Spleen (tissue), 11 donors: ENCODE results near the gene HOXB4. TPM values are rescaled to one million over a fixed set of nuclear protein-coding genes. Genes with fewer than 3 reads are reported as not detected.
A peak's percentile ranks its signal among the peaks of the same experiment; 100 is the strongest.

Experiments used
- DNase-seq: peaks from one replicate; pipeline ENCODE4 v3.0.0-alpha.2; 2020
- H3K27ac ChIP-seq, 8 donors: fragments of 200-600 bp; sonication (generic) in 7 of 8; 1 replicate in 4 of 8; 2 replicates in 4 of 8; pipeline versions ENCODE4 v1.5.0 to v1.8.0; 2016 to 2021; ENCODE audit warnings: inconsistent platforms in 4 of 8, mild to moderate bottlenecking in 4 of 8, moderate library complexity in 1 of 8
- H3K27me3 ChIP-seq, 7 donors: fragments of 200-600 bp; sonication (generic) in 6 of 7; replicated peaks in 1 of 7; 1 replicate in 4 of 7; 2 replicates in 3 of 7; pipeline versions ENCODE4 v1.5.0 to v1.8.0; 2016 to 2021; ENCODE audit warnings: inconsistent platforms in 3 of 7, mild to moderate bottlenecking in 1 of 7
- H3K36me3 ChIP-seq, 6 donors: fragments of 200-600 bp; sonication (generic) in 5 of 6; 1 replicate in 4 of 6; 2 replicates in 2 of 6; pipeline versions ENCODE4 v1.5.0 to v1.8.0; 2016 to 2021; ENCODE audit warnings: inconsistent platforms in 2 of 6
- H3K4me1 ChIP-seq, 6 donors: fragments of 200-600 bp; sonication (generic) in 5 of 6; 1 replicate in 3 of 6; 2 replicates in 3 of 6; pipeline versions ENCODE4 v1.5.0 to v1.8.0; 2016 to 2021; ENCODE audit warnings: inconsistent platforms in 3 of 6
- H3K4me3 ChIP-seq, 8 donors: fragments of 200-600 bp; sonication (generic) in 7 of 8; 1 replicate in 4 of 8; 2 replicates in 4 of 8; pipeline versions ENCODE4 v1.5.0 to v1.8.0; 2016 to 2021; ENCODE audit warnings: inconsistent platforms in 4 of 8, mild to moderate bottlenecking in 4 of 8, moderate library complexity in 2 of 8
- H3K9me3 ChIP-seq, 8 donors: fragments of 200-600 bp; sonication (generic) in 7 of 8; 1 replicate in 4 of 8; 2 replicates in 4 of 8; pipeline versions ENCODE4 v1.5.0 to v1.8.0; 2016 to 2021; ENCODE audit warnings: inconsistent platforms in 4 of 8
- CTCF ChIP-seq, 11 experiments: fragments of 200-600 bp in 7 of 11; fragments of 450-650 bp in 4 of 11; sonication (generic) in 4 of 11; IDR thresholded peaks in 8 of 11; conservative IDR thresholded peaks in 3 of 11; 1 replicate in 7 of 11; 2 replicates in 4 of 11; pipeline versions ENCODE4 v1.4.0 to v1.8.0; 2016 to 2021; ENCODE audit warnings: antibody characterized with exemption in 11 of 11, inconsistent platforms in 4 of 11, mild to moderate bottlenecking in 1 of 11
- POLR2A ChIP-seq, 3 donors: fragments of 450-650 bp; IDR thresholded peaks; one replicate each; pipeline ENCODE4 v1.5.1; 2017; ENCODE audit warnings: antibody characterized with exemption in 3 of 3, mild to moderate bottlenecking in 1 of 3
- POLR2AphosphoS5 ChIP-seq, 3 donors: sonication (generic); formaldehyde crosslinking; IDR thresholded peaks; one replicate each; pipeline ENCODE4 v1.5.1; 2017; ENCODE audit warnings: antibody characterized with exemption in 3 of 3
- WGBS, 5 donors: extraction: QIAGEN DNeasy Blood & Tissue Kit in 3 of 5; methylation state at CpG; one replicate each; pipeline versions ENCODE4 v1.1.5 to v1.1.7; 2013 to 2018; 5-methylcytosine and 5-hydroxymethylcytosine counted together
- intact Hi-C: fragments of 100-400 bp; cut with DNase I; formaldehyde crosslinking; loops from one replicate; pipeline ENCODE4 v1.15.0; 2023; ENCODE audit warnings: low total_unique reads
- polyA plus RNA-seq, 3 donors: library from polyadenylated mRNA; stranded (reverse); fragments of 200-250 nt; gene quantifications; one replicate each; pipeline ENCODE4 v1.2.1, GENCODE V29; 2013
- total RNA-seq, 7 donors: library from RNA; depleted of rRNA in 3 of 7; stranded (reverse); fragments of >200 nt in 3 of 7; fragmentation: NEBNext Ultra II Directional in 4 of 7; extraction: Animal tissue kit (Norgen Biotek cat#: 25700) in 4 of 7; gene quantifications; one replicate each; pipeline versions ENCODE4 v1.1.0 to v1.2.1, GENCODE V29; 2016 to 2021
- donor health status: healthy with polysubstance abuse.
- donor health status: DM: no; HTN: no; CAD: no; lungs with moderate emphysema.
- donor health status: DM: no; HTN: no; CAD: no.
- donor health status: Bipolar disorder and iron deficiency.
- donor health status: healthy.
- donor health status: DM: no; HTN: no; CAD: no.
- donor health status: DM: yes; HTN: yes; CAD: no.

The HOXB4 gene
- total and polyA plus RNA-seq, 10 donors = 1.9 to 6.4 (median 2.7) TPM

- DNase-seq = no peak
- Histone ChIP-seq H3K27me3 (peaks cover 13 to 100% (median 85%) of the 10 kb centered on the region in 7 donors), H3K9me3 (no peaks in the 10 kb centered on the region), H3K27ac (peak overlapping the region in 2 of 8 donors; percentile 24 to 80), H3K36me3 (no peaks in the 10 kb centered on the region), H3K4me1 (peaks cover 14 to 59% (median 49%) of the 10 kb centered on the region in 6 donors), H3K4me3 (peak overlapping the region; percentile 45 to 85 (median 66))
- 3 to 11% (median 8%) methylated on average over 33 to 36 of the region's 36 CpGs for WGBS, 5 donors
- intact Hi-C loops = loop anchor here (10.0 kb wide), 1 partner anchor 457 kb away; no protein-coding TSS in a partner anchor
- no peak for TF ChIP-seq CTCF (IDR thresholded peaks at IDR 0.05 in 8 of 11, conservative IDR thresholded peaks at IDR 0.05 in 3 of 11)
- no peak for TF ChIP-seq POLR2A (IDR thresholded peaks at IDR 0.05)
- no peak for TF ChIP-seq POLR2AphosphoS5 (IDR thresholded peaks at IDR 0.05)
Measured at GRCh38 chr17:48611681-48612455, 33.7 kb upstream of the HOXB4 start.

- intact Hi-C loops = loop anchor here (10.0 kb wide), 1 partner anchor 456 kb away; no protein-coding TSS in a partner anchor
- peak overlapping the region in 5 of 8 donors; percentile 63 to 80 (median 67) for H3K27ac ChIP-seq
- H3K36me3 ChIP-seq = no peaks in the 10 kb centered on the region
- peaks cover 8 to 100% (median 82%) of the 10 kb centered on the region in 7 donors for H3K27me3 ChIP-seq
- DNase-seq = no peak
- 1 to 3% (median 1%) methylated on average over 22 of the region's 22 CpGs for WGBS, 5 donors
- peak overlapping the region; percentile 45 to 85 (median 66) for H3K4me3 ChIP-seq
- TF ChIP-seq POLR2A (IDR thresholded peaks at IDR 0.05) = no peak
- no peak for TF ChIP-seq CTCF (IDR thresholded peaks at IDR 0.05 in 8 of 11, conservative IDR thresholded peaks at IDR 0.05 in 3 of 11)
- no peak for TF ChIP-seq POLR2AphosphoS5 (IDR thresholded peaks at IDR 0.05)
- H3K4me1 ChIP-seq = peaks cover 14 to 59% (median 49%) of the 10 kb centered on the region in 6 donors
- H3K9me3 ChIP-seq = no peaks in the 10 kb centered on the region
Measured at GRCh38 chr17:48611213-48611612, 33.1 kb upstream of the HOXB4 start.

DNA sequence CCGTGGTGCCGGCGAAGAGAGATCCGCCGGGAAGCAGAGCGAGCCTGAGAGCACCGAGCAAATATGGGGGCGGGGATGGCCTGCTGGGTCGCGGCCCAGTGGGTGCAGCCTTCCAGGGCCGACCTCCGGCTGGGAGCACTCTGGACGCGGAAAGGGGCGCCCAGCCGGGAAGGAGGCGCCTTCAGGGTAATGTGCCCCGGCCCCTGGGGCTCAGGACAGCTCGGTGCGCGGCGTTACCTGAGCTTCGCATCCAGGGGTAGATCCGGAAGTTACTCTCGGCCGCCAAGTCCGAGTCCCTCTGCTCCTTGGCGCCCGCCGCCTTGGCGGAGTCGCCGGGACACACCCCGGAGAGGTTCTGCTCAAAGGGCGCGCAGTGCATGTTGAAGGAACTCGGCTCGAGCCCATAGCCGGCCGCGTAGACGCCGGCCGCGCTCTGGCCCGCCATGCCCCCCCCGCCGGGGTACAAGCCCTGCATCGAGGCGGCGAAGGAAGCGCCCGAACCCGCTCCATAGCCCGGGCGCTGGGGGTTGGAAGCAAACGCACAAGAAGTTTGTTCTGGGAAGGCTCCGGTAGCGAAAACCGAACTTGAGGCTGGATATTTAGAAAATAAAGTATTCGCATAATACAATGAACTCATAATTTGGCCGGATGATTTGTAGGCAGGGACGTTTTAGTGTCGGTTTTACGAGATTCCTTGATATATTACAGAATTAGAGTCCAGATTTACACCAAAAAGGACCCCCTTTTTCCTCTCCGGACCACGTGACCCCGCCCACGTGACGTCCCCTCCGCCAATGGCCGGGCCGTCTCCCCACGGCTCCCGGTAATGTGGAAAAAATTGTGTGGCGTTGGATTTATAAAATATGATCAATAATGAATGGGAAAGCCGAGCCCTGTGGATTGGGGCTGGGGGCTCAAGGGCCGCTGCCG is 32.4 kb upstream of the HOXB4 start, which contains the start of gene HOXB7:
Gene HOXB7 (minus strand): TSS at position 736 of the 930 bp plus-strand sequence. CDS start 99 bp downstream, at position 637.
- Histone ChIP-seq H3K27me3 (peaks cover 4 to 100% (median 80%) of the 10 kb centered on the region in 7 donors), H3K36me3 (no peaks in the 10 kb centered on the region), H3K4me1 (peaks cover 14 to 59% (median 49%) of the 10 kb centered on the region in 6 donors), H3K9me3 (no peaks in the 10 kb centered on the region), H3K27ac (peak within 1 kb of the TSS in 7 of 8 donors; percentile 38 to 80 (median 65)), H3K4me3 (peak within 1 kb of the TSS; percentile 45 to 85 (median 66))
- intact Hi-C loops = loop anchor here (10.0 kb wide), 1 partner anchor 456 kb away; no protein-coding TSS in a partner anchor
- TF ChIP-seq CTCF (IDR thresholded peaks at IDR 0.05 in 8 of 11, conservative IDR thresholded peaks at IDR 0.05 in 3 of 11) (no peak), POLR2AphosphoS5 (IDR thresholded peaks at IDR 0.05) (peak in 2 of 3 donors; percentile 37 to 43), POLR2A (IDR thresholded peaks at IDR 0.05) (no peak)
- 0 to 1% (median 1%) methylated on average over 33 to 79 of the region's 79 CpGs for WGBS, 5 donors
- DNase-seq = peak; percentile 85
